DND-41 (cell line): ENCODE results near the gene CCDC69.

Experiments
- ATAC-seq: fragments of 200-7000 bp; cut with Tn5 transposase; 3 replicates; pipeline ENCODE4 v1.9.1; 2021; ENCODE audit warnings: low read depth; ENCODE audit not compliant: insufficient read depth
- DNase-seq: peaks from one replicate; pipeline ENCODE4 v3.0.0-alpha.2; 2020
- H2AFZ ChIP-seq: 2 replicates; pipeline ENCODE4 v1.6.0; 2012; ENCODE audit warnings: low read depth, low read length
- H3K27ac ChIP-seq: 2 replicates; pipeline ENCODE4 v1.5.1; 2012; ENCODE audit warnings: low read length, inconsistent platforms
- H3K27me3 ChIP-seq: fragments of 200-600 bp; sonication (generic); 2 replicates; pipeline ENCODE4 v1.6.0; 2012; ENCODE audit warnings: low read length, mild to moderate bottlenecking, inconsistent platforms; ENCODE audit not compliant: insufficient read depth, poor library complexity
- H3K36me3 ChIP-seq: 2 replicates; pipeline ENCODE4 v1.5.1; 2012; ENCODE audit warnings: low read length, inconsistent platforms; ENCODE audit not compliant: insufficient read depth
- H3K4me1 ChIP-seq: 2 replicates; pipeline ENCODE4 v1.5.1; 2012; ENCODE audit warnings: mild to moderate bottlenecking, low read length; ENCODE audit not compliant: insufficient read depth
- H3K4me2 ChIP-seq: 2 replicates; pipeline ENCODE4 v1.6.0; 2012; ENCODE audit warnings: mild to moderate bottlenecking, moderate library complexity, low read length, inconsistent platforms; ENCODE audit not compliant: insufficient read depth
- H3K4me3 ChIP-seq, 2 experiments: fragments of 200-600 bp in 1 of 2; shearing (Covaris generic) in 1 of 2; 2 replicates each; pipeline ENCODE4 v1.5.1; 2012 to 2016; ENCODE audit warnings: inconsistent platforms in 2 of 2, low read length in 2 of 2, mild to moderate bottlenecking in 2 of 2, low read depth in 1 of 2, moderate library complexity in 1 of 2
- H3K79me2 ChIP-seq: 2 replicates; pipeline ENCODE4 v1.6.0; 2012; ENCODE audit warnings: low read length, inconsistent platforms; ENCODE audit not compliant: insufficient read depth
- H3K9ac ChIP-seq: 2 replicates; pipeline ENCODE4 v1.6.0; 2012; ENCODE audit warnings: low read depth, mild to moderate bottlenecking, inconsistent platforms, low read length, moderate library complexity
- H3K9me3 ChIP-seq: 2 replicates; pipeline ENCODE4 v1.5.1; 2012; ENCODE audit warnings: low read length, moderate library complexity, mild to moderate bottlenecking, inconsistent platforms; ENCODE audit not compliant: insufficient read depth, severe bottlenecking
- H4K20me1 ChIP-seq: 2 replicates; pipeline ENCODE4 v1.6.0; 2012; ENCODE audit warnings: low read length; ENCODE audit not compliant: insufficient read depth
- EZH2 ChIP-seq: IDR thresholded peaks from 3 replicates; pipeline ENCODE4 v1.6.1; 2012; ENCODE audit warnings: borderline replicate concordance, low read depth, mild to moderate bottlenecking, moderate library complexity, low read length, inconsistent platforms; ENCODE audit not compliant: severe bottlenecking
- TF ChIP-seq, protein P1 (sequence below): IDR thresholded peaks from 2 replicates; pipeline ENCODE4 v1.5.1; 2012; ENCODE audit warnings: borderline replicate concordance, low read length, moderate library complexity, mild to moderate bottlenecking; ENCODE audit not compliant: poor library complexity, severe bottlenecking; ENCODE audit errors: extremely low read depth

The CCDC69 gene

DNA sequence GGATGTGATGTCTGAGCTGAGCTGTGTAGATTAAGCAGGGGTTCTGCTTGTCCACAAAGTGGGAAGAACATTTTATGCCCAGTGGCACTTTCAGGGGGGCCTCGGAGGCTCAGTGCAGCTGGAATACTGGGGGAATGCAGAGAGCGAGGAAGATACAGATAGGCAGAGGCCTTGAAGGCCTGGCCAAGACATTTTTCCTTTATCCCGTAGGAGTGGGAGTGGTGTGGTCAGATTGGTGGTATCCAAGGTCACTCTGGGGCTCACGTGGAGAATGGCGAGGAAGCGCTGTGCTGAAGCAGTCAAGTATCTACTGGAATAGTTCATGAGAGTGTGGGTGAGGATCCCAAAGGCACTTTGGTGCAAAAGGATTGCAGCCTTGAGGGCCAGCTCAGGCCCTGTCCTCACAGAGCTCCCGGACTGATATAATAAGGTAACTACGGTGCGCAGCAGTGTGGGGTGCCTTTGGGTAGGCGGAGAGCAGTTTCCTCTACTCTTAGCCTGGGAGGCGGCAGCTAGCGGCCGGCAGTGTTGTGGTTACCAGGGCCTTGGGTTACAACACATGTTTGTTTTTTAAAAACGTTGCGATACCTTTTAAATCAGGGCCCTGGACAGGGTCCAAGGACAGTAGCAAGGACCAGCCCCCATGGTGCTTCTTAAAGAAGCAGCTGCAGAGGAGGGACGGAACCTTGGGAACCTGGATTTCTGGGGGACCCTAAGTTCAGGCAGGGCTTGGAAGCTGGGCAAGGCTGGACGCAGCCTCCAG lies 10.8 kb upstream of the CCDC69 start:
- ATAC-seq (no peak), DNase-seq (no peak)
- Histone ChIP-seq H4K20me1 (peaks cover 81% of the 10 kb centered on the region), H3K9me3 (no peaks in the 10 kb centered on the region), H3K9ac (no peak overlapping the region), H3K36me3 (peaks cover 99% of the 10 kb centered on the region), H3K4me3 (no peak overlapping the region), H3K4me1 (peaks cover 16% of the 10 kb centered on the region; the same call in 1 of the 2 replicates), H3K27me3 (no peaks in the 10 kb centered on the region), H3K79me2 (peaks cover 100% of the 10 kb centered on the region), H2AFZ (no peak overlapping the region), H3K27ac (peak overlapping the region; percentile 37), H3K4me2 (no peak overlapping the region)
- TF ChIP-seq, protein P1, sequence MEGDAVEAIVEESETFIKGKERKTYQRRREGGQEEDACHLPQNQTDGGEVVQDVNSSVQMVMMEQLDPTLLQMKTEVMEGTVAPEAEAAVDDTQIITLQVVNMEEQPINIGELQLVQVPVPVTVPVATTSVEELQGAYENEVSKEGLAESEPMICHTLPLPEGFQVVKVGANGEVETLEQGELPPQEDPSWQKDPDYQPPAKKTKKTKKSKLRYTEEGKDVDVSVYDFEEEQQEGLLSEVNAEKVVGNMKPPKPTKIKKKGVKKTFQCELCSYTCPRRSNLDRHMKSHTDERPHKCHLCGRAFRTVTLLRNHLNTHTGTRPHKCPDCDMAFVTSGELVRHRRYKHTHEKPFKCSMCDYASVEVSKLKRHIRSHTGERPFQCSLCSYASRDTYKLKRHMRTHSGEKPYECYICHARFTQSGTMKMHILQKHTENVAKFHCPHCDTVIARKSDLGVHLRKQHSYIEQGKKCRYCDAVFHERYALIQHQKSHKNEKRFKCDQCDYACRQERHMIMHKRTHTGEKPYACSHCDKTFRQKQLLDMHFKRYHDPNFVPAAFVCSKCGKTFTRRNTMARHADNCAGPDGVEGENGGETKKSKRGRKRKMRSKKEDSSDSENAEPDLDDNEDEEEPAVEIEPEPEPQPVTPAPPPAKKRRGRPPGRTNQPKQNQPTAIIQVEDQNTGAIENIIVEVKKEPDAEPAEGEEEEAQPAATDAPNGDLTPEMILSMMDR: no peak
- no peak for TF ChIP-seq EZH2

DNA sequence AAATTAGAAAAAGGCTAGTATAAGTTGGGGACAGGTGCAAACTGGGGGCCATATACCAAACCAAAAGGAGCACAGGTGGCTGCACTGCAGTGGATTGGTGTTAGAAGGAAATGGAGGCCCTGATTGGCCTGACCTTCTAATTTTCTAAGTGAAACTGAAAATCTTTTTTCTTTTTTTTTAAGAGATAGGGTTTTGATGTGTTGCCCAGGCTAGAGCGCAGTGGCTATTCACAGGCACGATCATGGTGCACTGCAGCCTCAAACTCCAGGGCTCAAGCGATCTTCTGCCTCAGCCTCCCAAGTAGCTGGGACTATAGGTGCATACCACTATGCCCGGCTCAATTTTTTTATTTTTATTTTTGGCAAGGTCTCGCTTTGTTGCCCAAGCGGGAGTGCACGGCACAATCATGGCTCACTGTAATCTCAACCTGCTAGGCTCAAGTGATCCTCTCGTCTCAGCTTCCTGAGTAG lies 9.8 kb upstream of the CCDC69 start:
- 0 out of 3 replicates have a peak, but pooled peaks have one; percentile 17 for ATAC-seq
- Histone ChIP-seq H4K20me1 (peaks cover 77% of the 10 kb centered on the region), H3K9me3 (no peaks in the 10 kb centered on the region), H3K27ac (no peak overlapping the region), H3K4me3 (no peak overlapping the region), H3K36me3 (peaks cover 99% of the 10 kb centered on the region), H3K4me2 (no peak overlapping the region), H3K4me1 (peaks cover 11% of the 10 kb centered on the region; the same call in 1 of the 2 replicates), H3K9ac (no peak overlapping the region), H3K27me3 (no peaks in the 10 kb centered on the region), H2AFZ (no peak overlapping the region), H3K79me2 (peaks cover 100% of the 10 kb centered on the region)
- DNase-seq: no peak
- TF ChIP-seq, protein P1: no peak
- TF ChIP-seq EZH2: no peak

DNA sequence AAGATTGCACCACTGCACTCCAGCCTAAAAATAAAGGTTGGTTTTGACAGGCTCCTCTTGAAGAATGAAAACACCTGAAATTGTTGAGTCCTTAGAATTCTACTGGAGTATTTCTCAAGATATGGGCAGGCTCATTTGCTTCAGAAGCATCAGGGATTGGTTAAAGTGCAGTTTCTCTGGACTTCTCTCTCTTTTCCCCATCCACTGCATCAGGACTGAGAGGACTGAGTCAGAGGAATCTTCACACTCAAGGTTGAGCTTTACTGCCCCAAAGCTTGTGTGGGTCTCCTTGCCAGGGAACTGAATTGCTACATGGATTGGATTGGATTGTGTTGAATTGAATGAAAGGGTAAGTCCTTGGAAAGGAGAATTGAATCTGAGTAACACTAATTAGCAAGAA lies 7.5 kb upstream of the CCDC69 start:
- H4K20me1 ChIP-seq: peaks cover 82% of the 10 kb centered on the region
- H3K79me2 ChIP-seq: peaks cover 98% of the 10 kb centered on the region
- peaks cover 90% of the 10 kb centered on the region for H3K36me3 ChIP-seq
- ATAC-seq: no peak
- no peaks in the 10 kb centered on the region for H3K9me3 ChIP-seq
- TF ChIP-seq, protein P1: no peak
- no peak for TF ChIP-seq EZH2
- no peak for DNase-seq
- no peak overlapping the region for H2AFZ ChIP-seq
- peaks cover 7% of the 10 kb centered on the region; the same call in 1 of the 2 replicates for H3K4me1 ChIP-seq
- H3K4me3 ChIP-seq: no peak overlapping the region
- H3K27ac ChIP-seq: no peak overlapping the region
- no peak overlapping the region for H3K9ac ChIP-seq
- H3K4me2 ChIP-seq: no peak overlapping the region
- H3K27me3 ChIP-seq: no peaks in the 10 kb centered on the region
